NCI-H2227 (cell line): Measurements from ENCODE around the gene HTR4.

ENCODE experiments used
- DNase-seq: peaks from one replicate; lab custom pipeline; 2025; ENCODE audit not compliant: unreplicated experiment; lab: John Stamatoyannopoulos, UW

The HTR4 gene

GRCh38 chr5:148438933-148439332, 215.4 kb downstream of the HTR4 start:
- no peak for DNase-seq

- no peak for DNase-seq
Measured at GRCh38 chr5:148437249-148437648, 217.1 kb downstream of the HTR4 start.

- no peak for DNase-seq
Measured at GRCh38 chr5:148436029-148436428, 218.3 kb downstream of the HTR4 start.

- no peak for DNase-seq
Measured at GRCh38 chr5:148433826-148434225, 220.5 kb downstream of the HTR4 start.
